DMS53 (cell line): ENCODE measurements around the gene FHOD3.
A peak's percentile ranks its signal among the peaks of the same experiment; 100 is the strongest.

Source experiments
- DNase-seq: peaks from one replicate; lab custom pipeline; 2025; lab: John Stamatoyannopoulos, UW

FHOD3 gene

GRCh38 chr18:36667811-36668210 is 370.3 kb downstream of the FHOD3 start:
- no peak for DNase-seq

GRCh38 chr18:36668349-36668748 is 370.8 kb downstream of the FHOD3 start:
- no peak for DNase-seq

GRCh38 chr18:36672437-36673344 is 375.2 kb downstream of the FHOD3 start:
- DNase-seq = no peak

- DNase-seq = no peak
Observed at GRCh38 chr18:36673452-36673851, 375.9 kb downstream of the FHOD3 start.

GRCh38 chr18:36675076-36675475 is 377.6 kb downstream of the FHOD3 start:
- DNase-seq = no peak

- DNase-seq = no peak
Observed at GRCh38 chr18:36675542-36675941, 378.0 kb downstream of the FHOD3 start.

GRCh38 chr18:36676629-36677028 is 379.1 kb downstream of the FHOD3 start:
- DNase-seq = no peak

DNA sequence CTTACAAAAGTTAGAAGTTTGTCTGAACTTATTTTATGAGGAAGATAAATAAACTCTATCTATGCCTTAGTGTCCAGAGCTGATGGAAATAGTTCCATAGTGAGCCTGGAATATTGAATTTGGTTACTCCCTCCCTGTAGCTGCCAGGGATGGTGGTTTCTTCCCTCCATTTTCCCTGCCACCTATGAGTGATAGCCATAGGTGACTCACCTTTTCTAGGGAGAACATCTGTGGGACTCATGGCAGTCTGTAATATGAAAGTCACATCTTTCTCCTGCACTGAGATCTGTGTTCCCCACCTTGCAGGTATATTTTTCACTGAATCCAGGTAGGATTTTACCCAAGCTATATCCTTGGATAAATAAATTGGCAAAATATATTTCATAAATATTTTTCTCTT is 382.5 kb downstream of the FHOD3 start:
- no peak for DNase-seq

GRCh38 chr18:36685580-36685979 is 388.1 kb downstream of the FHOD3 start:
- DNase-seq = no peak

DNA sequence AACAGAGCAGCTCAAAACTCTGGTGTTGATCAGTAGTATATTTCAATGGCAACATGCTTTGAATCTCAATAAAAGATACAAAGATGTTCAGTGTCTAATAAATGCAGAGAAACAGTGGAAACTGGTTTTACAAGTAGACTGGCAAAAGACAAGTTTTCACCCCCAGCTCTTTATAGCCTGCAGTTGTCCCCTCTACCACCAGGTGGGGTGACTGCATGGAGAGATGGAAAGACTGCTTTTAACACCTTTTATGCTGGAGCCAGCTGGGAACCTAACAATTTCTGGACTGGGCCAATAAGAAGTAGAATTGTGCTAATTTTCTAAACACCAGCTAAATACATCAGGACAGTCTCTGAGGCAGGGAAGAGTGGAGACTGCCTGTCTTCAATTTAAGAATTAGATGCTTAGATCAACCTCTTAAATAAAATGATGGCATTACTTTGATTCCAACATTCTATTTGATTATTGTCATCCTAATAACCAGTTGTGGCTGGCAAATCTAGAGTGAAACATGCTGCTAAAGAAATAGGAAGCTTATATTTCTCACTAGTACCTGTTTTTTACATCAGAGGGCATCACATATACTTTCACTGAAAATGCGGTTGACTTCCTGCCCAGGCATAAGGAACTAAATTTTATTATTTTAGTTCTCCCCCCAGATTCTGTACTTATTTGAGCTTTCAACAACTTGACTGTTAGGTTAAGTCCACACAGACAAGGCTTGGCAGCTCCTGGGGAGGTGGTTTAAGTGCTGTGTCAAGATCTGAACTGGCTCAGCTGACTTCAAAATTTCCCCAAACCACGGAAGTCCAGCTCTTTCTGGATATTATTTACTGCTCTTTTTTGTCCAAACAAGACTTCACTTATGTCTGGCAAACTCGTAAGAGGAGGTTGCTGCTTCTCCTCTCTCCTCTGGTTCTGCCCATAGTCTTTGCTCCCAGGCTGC is 390.8 kb downstream of the FHOD3 start:
- DNase-seq = peak; percentile 87

DNA sequence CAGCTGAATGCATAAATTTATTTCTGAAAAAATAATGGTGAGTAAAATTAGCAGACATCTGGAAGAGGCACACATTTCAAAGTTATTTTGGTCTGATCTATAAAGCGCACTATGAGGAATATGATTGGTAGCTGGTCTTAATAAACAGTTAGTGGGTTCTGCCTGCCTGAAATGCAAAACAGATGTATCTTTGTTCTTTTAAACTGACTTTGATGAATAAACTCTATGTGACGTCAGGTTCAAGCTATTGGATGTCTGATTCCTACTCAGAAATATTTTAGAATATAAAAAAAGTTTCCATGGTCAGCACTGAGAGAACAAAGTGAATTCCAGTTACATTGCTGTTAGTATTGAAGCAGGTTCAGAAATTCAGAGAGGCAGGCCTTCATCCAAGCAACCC is 394.9 kb downstream of the FHOD3 start:
- DNase-seq = no peak

- DNase-seq = no peak
Observed at GRCh38 chr18:36692921-36693332, 395.4 kb downstream of the FHOD3 start.

DNA sequence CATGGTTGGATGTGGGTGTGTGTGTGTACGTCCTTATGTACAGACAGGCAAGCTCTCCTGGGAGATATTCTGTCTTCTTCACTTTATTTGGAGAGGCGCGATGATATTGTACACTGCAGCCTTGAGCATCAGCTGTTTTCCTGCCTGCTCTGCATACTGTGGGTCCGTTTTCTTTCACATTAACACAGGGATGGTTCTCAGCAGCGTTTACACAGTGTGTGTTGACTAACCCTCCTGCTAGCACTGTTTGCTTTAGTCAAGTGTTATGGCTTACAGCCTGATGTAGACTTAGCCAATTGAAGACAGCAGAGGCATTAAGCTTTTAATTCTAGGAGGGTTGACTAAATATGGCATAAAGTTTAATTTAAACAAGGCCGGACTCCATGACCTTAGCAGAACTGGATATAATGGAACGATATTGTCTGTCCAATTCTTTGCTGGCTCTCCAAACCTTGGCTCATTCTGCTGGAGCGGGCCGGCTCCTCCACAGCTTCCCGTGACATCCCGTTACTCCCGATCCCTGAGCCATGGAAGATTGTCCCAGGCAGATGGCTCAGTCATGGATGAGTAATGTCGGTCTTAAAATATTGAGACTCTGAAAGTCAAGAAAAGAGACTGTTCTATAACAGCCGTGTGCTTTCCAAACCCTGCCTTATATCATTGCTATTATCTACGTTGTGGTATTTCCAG is 396.6 kb downstream of the FHOD3 start:
- peak; percentile 95 for DNase-seq

DNA sequence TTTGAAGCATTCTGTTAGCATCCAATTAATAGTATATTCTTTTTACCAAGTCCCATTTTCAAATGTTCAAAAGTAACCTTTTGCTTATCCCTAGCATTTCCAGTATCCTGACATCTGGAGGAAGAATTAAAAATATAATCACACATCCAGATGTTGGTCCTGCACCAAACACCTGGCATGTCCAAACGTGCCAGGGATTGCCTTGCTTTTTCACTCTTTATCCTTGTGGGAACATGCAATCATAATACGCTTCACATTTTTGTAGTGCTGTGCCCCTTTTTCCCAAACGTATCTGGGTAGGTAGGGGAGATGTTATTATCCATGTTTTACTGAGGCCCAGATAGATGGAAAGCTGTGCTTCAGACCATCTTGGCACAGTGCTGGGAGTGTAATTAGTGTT is 398.3 kb downstream of the FHOD3 start:
- no peak for DNase-seq

GRCh38 chr18:36697905-36698304 is 400.4 kb downstream of the FHOD3 start:
- DNase-seq = no peak

- DNase-seq = no peak
Observed at GRCh38 chr18:36700955-36701354, 403.4 kb downstream of the FHOD3 start.

DNA sequence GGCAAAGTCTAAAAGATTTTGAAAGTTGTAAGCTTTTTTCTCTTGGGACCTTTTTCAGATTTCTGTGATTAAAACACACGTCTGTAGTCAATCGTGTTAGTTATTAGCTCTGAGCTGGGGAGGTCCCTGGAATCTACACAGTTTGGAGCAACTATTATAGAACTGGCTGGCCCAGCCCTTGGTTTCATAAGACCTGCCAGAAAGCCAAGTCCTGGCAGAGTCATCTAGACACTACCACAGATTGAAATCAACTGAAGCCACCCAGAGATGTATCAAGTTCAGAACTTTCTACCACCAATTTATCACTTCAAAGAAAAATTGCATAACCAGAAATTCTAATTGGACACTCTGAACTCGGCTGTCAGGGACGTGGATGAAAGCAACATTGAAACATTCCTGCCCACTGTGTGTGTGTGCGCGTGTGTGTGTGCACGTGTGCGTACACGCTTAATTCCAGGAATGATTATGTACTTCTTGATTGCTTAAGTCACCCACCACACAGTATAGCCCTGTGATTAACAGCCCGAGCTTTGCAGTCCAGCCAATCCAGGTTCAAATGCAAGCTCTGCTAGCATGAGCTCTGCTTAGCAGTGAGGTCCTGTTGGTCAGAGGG is 405.0 kb downstream of the FHOD3 start:
- DNase-seq = no peak

GRCh38 chr18:36704156-36704555 is 406.6 kb downstream of the FHOD3 start:
- DNase-seq = no peak

- no peak for DNase-seq
Observed at GRCh38 chr18:36706134-36706881, 408.8 kb downstream of the FHOD3 start.

GRCh38 chr18:36708366-36708765 is 410.9 kb downstream of the FHOD3 start:
- DNase-seq = no peak

DNA sequence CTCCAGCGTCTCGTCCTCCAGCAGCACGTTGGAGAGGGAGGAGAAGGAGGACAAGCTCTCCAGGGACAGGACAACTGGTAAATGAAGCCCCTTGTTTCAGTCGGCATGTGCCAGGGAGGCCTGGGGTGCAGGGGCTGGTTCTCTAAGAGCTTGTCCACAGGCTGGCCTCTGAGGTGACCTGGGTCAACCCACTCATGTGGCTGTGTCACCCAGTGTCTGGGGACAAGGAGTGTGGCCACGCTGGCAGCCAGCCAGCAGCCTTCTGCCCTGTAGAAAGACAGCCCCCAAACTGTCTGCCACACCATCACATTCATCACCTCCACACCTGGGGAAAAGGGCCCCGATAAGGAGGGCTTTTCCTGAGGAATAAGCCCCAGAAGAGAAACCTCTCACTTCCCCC is 411.8 kb downstream of the FHOD3 start:
- no peak for DNase-seq
